PFSK-1 (cell line): ENCODE measurements around the gene IGF2BP2.

Experiments
- FOXP2 ChIP-seq: optimal IDR thresholded peaks from 2 replicates; pipeline ENCODE3; 2011; ENCODE audit warnings: borderline replicate concordance, control low read depth, inconsistent platforms; ENCODE audit not compliant: insufficient read depth; ENCODE audit errors: extremely low read length, extremely low read depth
- POLR2AphosphoS5 ChIP-seq: IDR thresholded peaks from 2 replicates; pipeline ENCODE4 v1.6.1; 2012; ENCODE audit warnings: low read depth, mild to moderate bottlenecking, control low read depth, low read length, moderate library complexity
- SIN3A ChIP-seq: IDR thresholded peaks from 2 replicates; pipeline ENCODE4 v1.6.1; 2012; ENCODE audit warnings: mild to moderate bottlenecking, low read length, moderate library complexity, borderline replicate concordance; ENCODE audit not compliant: insufficient read depth
- TAF1 ChIP-seq: IDR thresholded peaks from 2 replicates; pipeline ENCODE4 v1.6.1; 2012; ENCODE audit warnings: low read length, control low read depth, borderline replicate concordance; ENCODE audit not compliant: insufficient read depth
- TF ChIP-seq, protein P1 (sequence below), 2 experiments: IDR thresholded peaks; 2 replicates each; pipeline versions ENCODE4 v1.6.1 to v1.8.0; 2011 to 2012; ENCODE audit warnings: low read depth in 2 of 2, low read length in 2 of 2, control low read depth in 1 of 2, inconsistent platforms in 1 of 2, mild to moderate bottlenecking in 1 of 2, moderate library complexity in 1 of 2; ENCODE audit not compliant: insufficient read depth in 1 of 2

IGF2BP2 gene

GRCh38 chr3:185797108-185797881 is 27.5 kb downstream of the IGF2BP2 start:
- no peak for TF ChIP-seq FOXP2
- TF ChIP-seq POLR2AphosphoS5: no peak
- TF ChIP-seq SIN3A: no peak
- no peak for TF ChIP-seq TAF1
- TF ChIP-seq, protein P1, sequence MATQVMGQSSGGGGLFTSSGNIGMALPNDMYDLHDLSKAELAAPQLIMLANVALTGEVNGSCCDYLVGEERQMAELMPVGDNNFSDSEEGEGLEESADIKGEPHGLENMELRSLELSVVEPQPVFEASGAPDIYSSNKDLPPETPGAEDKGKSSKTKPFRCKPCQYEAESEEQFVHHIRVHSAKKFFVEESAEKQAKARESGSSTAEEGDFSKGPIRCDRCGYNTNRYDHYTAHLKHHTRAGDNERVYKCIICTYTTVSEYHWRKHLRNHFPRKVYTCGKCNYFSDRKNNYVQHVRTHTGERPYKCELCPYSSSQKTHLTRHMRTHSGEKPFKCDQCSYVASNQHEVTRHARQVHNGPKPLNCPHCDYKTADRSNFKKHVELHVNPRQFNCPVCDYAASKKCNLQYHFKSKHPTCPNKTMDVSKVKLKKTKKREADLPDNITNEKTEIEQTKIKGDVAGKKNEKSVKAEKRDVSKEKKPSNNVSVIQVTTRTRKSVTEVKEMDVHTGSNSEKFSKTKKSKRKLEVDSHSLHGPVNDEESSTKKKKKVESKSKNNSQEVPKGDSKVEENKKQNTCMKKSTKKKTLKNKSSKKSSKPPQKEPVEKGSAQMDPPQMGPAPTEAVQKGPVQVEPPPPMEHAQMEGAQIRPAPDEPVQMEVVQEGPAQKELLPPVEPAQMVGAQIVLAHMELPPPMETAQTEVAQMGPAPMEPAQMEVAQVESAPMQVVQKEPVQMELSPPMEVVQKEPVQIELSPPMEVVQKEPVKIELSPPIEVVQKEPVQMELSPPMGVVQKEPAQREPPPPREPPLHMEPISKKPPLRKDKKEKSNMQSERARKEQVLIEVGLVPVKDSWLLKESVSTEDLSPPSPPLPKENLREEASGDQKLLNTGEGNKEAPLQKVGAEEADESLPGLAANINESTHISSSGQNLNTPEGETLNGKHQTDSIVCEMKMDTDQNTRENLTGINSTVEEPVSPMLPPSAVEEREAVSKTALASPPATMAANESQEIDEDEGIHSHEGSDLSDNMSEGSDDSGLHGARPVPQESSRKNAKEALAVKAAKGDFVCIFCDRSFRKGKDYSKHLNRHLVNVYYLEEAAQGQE (IDR thresholded peaks at IDR 0.05; ENCODE audit: insufficient read depth in 1 of 2, low read depth in 2 of 2, low read length in 2 of 2): no peak

- TF ChIP-seq POLR2AphosphoS5 (no peak), SIN3A (no peak), FOXP2 (no peak), TAF1 (no peak)
- TF ChIP-seq, protein P1 (IDR thresholded peaks at IDR 0.05; ENCODE audit: insufficient read depth in 1 of 2, low read depth in 2 of 2, low read length in 2 of 2): no peak
Measured at GRCh38 chr3:185796431-185797107, 28.3 kb downstream of the IGF2BP2 start.

DNA sequence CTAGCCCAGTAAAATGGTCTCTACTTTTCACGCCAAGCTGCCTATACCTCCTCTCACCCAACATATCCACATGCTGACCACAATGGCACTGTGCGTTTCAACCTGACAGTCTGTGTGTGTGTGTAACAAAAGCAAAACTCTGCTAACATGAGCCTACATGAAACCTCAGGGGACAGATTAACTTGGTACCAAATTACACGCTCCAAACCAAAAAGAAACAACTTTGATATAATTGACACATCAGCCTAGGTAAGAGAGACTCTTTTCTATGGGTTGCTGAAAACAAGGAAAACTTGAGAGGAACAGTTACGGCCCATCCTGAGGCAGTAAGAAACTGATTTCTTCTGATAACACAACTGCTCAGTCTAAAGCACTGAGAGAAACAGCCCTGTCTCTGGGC is 31.5 kb downstream of the IGF2BP2 start:
- no peak for TF ChIP-seq POLR2AphosphoS5
- no peak for TF ChIP-seq SIN3A
- TF ChIP-seq, protein P1 (IDR thresholded peaks at IDR 0.05; ENCODE audit: insufficient read depth in 1 of 2, low read depth in 2 of 2, low read length in 2 of 2): no peak
- TF ChIP-seq FOXP2: no peak

DNA sequence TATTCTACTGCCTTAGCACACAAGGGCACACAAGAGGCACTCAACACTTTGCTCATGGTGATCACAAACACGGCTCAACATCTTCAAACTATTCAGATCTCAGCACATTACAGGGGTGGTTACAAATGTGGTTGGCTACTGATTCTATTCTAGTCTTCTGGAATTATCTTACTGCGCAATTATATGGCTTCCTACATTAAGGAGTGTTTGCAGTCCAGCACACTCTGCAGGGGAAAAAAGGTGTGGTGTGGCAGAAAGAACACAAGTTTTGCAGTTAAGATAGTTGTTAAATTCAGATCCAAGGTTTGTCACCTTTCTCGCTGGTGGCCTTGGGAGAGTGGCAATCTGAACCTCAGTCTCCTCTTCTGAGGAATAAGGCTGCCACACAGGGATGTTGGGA is 31.9 kb downstream of the IGF2BP2 start:
- TF ChIP-seq, protein P1 (IDR thresholded peaks at IDR 0.05; ENCODE audit: insufficient read depth in 1 of 2, low read depth in 2 of 2, low read length in 2 of 2): no peak
- TF ChIP-seq POLR2AphosphoS5 (no peak), SIN3A (no peak), FOXP2 (no peak), TAF1 (no peak)
